Measurements from ENCODE around the gene PPIB.

Gene PPIB

GRCh38 chr15:64193971-64194370 lies 31.1 kb upstream of the PPIB start:
- Histone ChIP-seq H2AFZ (ENCODE audit: low read length) (no peak overlapping the region), H3K9ac (ENCODE audit: low read depth, low read length, poor library complexity, severe bottlenecking) (no peak overlapping the region), H3K36me3 (ENCODE audit: insufficient read depth, low read length) (peaks cover 34% of the 10 kb centered on the region; the same call in 1 of the 2 replicates), H3K79me2 (ENCODE audit: insufficient read depth, low read length) (no peaks in the 10 kb centered on the region), H3K9me3 (ENCODE audit: insufficient read depth, low read depth, low read length) (no peaks in the 10 kb centered on the region), H3K27me3 (ENCODE audit: insufficient read depth, low read length, poor library complexity, severe bottlenecking) (no peaks in the 10 kb centered on the region), H3K4me1 (ENCODE audit: insufficient read depth, low read length, poor library complexity, severe bottlenecking) (no peaks in the 10 kb centered on the region), H4K20me1 (ENCODE audit: insufficient read depth, low read length, poor library complexity, severe bottlenecking) (no peaks in the 10 kb centered on the region), H3K4me2 (ENCODE audit: low read depth, low read length, poor library complexity, severe bottlenecking) (no peak overlapping the region), H3K9me2 (replicated peaks; ENCODE audit: low read depth, low read length) (no peaks in the 10 kb centered on the region), H3K4me3 (ENCODE audit: low read length, poor library complexity, severe bottlenecking) (no peak overlapping the region), H3F3A (ENCODE audit: low read depth) (no peaks in the 10 kb centered on the region)
- TF ChIP-seq CTCF (conservative IDR thresholded peaks at IDR 0.05; ENCODE audit: low read length) (no peak), EZH2phosphoT487 (IDR thresholded peaks at IDR 0.05; ENCODE audit: borderline replicate concordance) (no peak)

- Histone ChIP-seq H3K27me3 (ENCODE audit: insufficient read depth, low read length, poor library complexity, severe bottlenecking) (no peaks in the 10 kb centered on the region), H3K4me2 (ENCODE audit: low read depth, low read length, poor library complexity, severe bottlenecking) (no peak overlapping the region), H3K4me3 (ENCODE audit: low read length, poor library complexity, severe bottlenecking) (no peak overlapping the region), H3K36me3 (ENCODE audit: insufficient read depth, low read length) (peaks cover 48% of the 10 kb centered on the region; the same call in 1 of the 2 replicates), H3K9me3 (ENCODE audit: insufficient read depth, low read depth, low read length) (no peaks in the 10 kb centered on the region), H3F3A (ENCODE audit: low read depth) (no peaks in the 10 kb centered on the region; the same call in 1 of the 2 replicates), H3K9me2 (replicated peaks; ENCODE audit: low read depth, low read length) (no peaks in the 10 kb centered on the region), H3K79me2 (ENCODE audit: insufficient read depth, low read length) (no peaks in the 10 kb centered on the region), H3K4me1 (ENCODE audit: insufficient read depth, low read length, poor library complexity, severe bottlenecking) (no peaks in the 10 kb centered on the region), H4K20me1 (ENCODE audit: insufficient read depth, low read length, poor library complexity, severe bottlenecking) (no peaks in the 10 kb centered on the region), H2AFZ (ENCODE audit: low read length) (no peak overlapping the region), H3K9ac (ENCODE audit: low read depth, low read length, poor library complexity, severe bottlenecking) (no peak overlapping the region)
- no peak for TF ChIP-seq EZH2phosphoT487 (IDR thresholded peaks at IDR 0.05; ENCODE audit: borderline replicate concordance)
- no peak for TF ChIP-seq CTCF (conservative IDR thresholded peaks at IDR 0.05; ENCODE audit: low read length)
Measured at GRCh38 chr15:64191971-64192830, 29.4 kb upstream of the PPIB start.

GRCh38 chr15:64187396-64188191 lies 24.8 kb upstream of the PPIB start:
- no peaks in the 10 kb centered on the region for H3K9me3 ChIP-seq (ENCODE audit: insufficient read depth, low read depth, low read length)
- no peaks in the 10 kb centered on the region for H4K20me1 ChIP-seq (ENCODE audit: insufficient read depth, low read length, poor library complexity, severe bottlenecking)
- no peak overlapping the region for H3K9ac ChIP-seq (ENCODE audit: low read depth, low read length, poor library complexity, severe bottlenecking)
- H3K4me2 ChIP-seq (ENCODE audit: low read depth, low read length, poor library complexity, severe bottlenecking) = no peak overlapping the region
- no peak overlapping the region for H3K4me3 ChIP-seq (ENCODE audit: low read length, poor library complexity, severe bottlenecking)
- no peak overlapping the region for H2AFZ ChIP-seq (ENCODE audit: low read length)
- H3F3A ChIP-seq (ENCODE audit: low read depth) = no peaks in the 10 kb centered on the region; the same call in 1 of the 2 replicates
- peaks cover 53% of the 10 kb centered on the region for H3K36me3 ChIP-seq (ENCODE audit: insufficient read depth, low read length)
- TF ChIP-seq EZH2phosphoT487 (IDR thresholded peaks at IDR 0.05; ENCODE audit: borderline replicate concordance) (no peak), CTCF (conservative IDR thresholded peaks at IDR 0.05; ENCODE audit: low read length) (no peak)
- no peaks in the 10 kb centered on the region for H3K27me3 ChIP-seq (ENCODE audit: insufficient read depth, low read length, poor library complexity, severe bottlenecking)
- no peaks in the 10 kb centered on the region for H3K9me2 ChIP-seq (replicated peaks; ENCODE audit: low read depth, low read length)
- no peaks in the 10 kb centered on the region for H3K4me1 ChIP-seq (ENCODE audit: insufficient read depth, low read length, poor library complexity, severe bottlenecking)
- no peaks in the 10 kb centered on the region for H3K79me2 ChIP-seq (ENCODE audit: insufficient read depth, low read length)

All from Loucy (cell line).